DOHH2 (cell line): Measurements from ENCODE around the gene SPTAN1.

Experiments used
- H3F3A ChIP-seq: fragments of 200-600 bp; sonication (generic), shearing (Covaris generic); 2 replicates; pipeline ENCODE4 v1.6.0; 2016; ENCODE audit warnings: antibody characterized with exemption, mild to moderate bottlenecking; ENCODE audit not compliant: control insufficient read depth, insufficient read depth
- H3K27ac ChIP-seq: fragments of 200-600 bp; sonication (generic); 2 replicates; pipeline ENCODE4 v1.5.1; 2014; ENCODE audit warnings: low read depth, mild to moderate bottlenecking, low read length, moderate library complexity
- H3K27me3 ChIP-seq: fragments of 200-600 bp; sonication (generic); 2 replicates; pipeline ENCODE4 v1.6.1; 2014; ENCODE audit warnings: mild to moderate bottlenecking, low read length, mixed read lengths; ENCODE audit not compliant: control insufficient read depth
- H3K36me3 ChIP-seq: fragments of 200-600 bp; sonication (generic); 2 replicates; pipeline ENCODE4 v1.6.1; 2014; ENCODE audit warnings: mild to moderate bottlenecking, low read length, moderate library complexity, mixed read lengths; ENCODE audit not compliant: control insufficient read depth
- H3K4me1 ChIP-seq: fragments of 200-600 bp; sonication (generic); 2 replicates; pipeline ENCODE4 v1.6.1; 2014; ENCODE audit warnings: mild to moderate bottlenecking, low read length, mixed read lengths; ENCODE audit not compliant: control insufficient read depth
- H3K4me2 ChIP-seq: fragments of 200-600 bp; sonication (generic); 2 replicates; pipeline ENCODE4 v1.6.0; 2014; ENCODE audit warnings: mild to moderate bottlenecking, low read length, moderate library complexity
- H3K4me3 ChIP-seq: fragments of 200-600 bp; sonication (generic); 2 replicates; pipeline ENCODE4 v1.5.1; 2014; ENCODE audit warnings: mild to moderate bottlenecking, low read length, mixed read lengths
- H3K79me2 ChIP-seq: fragments of 200-600 bp; sonication (generic); 2 replicates; pipeline ENCODE4 v1.6.1; 2014; ENCODE audit warnings: mild to moderate bottlenecking, low read length, mixed read lengths; ENCODE audit not compliant: control insufficient read depth
- H3K9me2 ChIP-seq: fragments of 200-600 bp; sonication (generic); replicated peaks from 2 replicates; pipeline ENCODE4 v1.6.1; 2014; ENCODE audit warnings: mild to moderate bottlenecking, low read length, mixed read lengths; ENCODE audit not compliant: control insufficient read depth
- H3K9me3 ChIP-seq: fragments of 200-600 bp; sonication (generic); 2 replicates; pipeline ENCODE4 v1.6.1; 2014; ENCODE audit warnings: antibody characterized with exemption, low read length, mixed read lengths; ENCODE audit not compliant: control insufficient read depth, insufficient read depth
- H4K20me1 ChIP-seq: fragments of 200-600 bp; sonication (generic); 2 replicates; pipeline ENCODE4 v1.6.0; 2014; ENCODE audit warnings: low read depth, mild to moderate bottlenecking, antibody characterized with exemption, low read length, moderate library complexity; ENCODE audit not compliant: control insufficient read depth, insufficient read depth
- EZH2phosphoT487 ChIP-seq: fragments of 200-600 bp; sonication (generic); IDR thresholded peaks from 2 replicates; pipeline ENCODE4 v1.6.1; 2017; ENCODE audit warnings: borderline replicate concordance, mild to moderate bottlenecking, antibody characterized with exemption, low read length, moderate library complexity, mixed read lengths
- TF ChIP-seq, protein P1 (sequence below): fragments of 200-600 bp; sonication (generic); IDR thresholded peaks from one replicate; pipeline ENCODE4 v1.5.1; 2014; ENCODE audit warnings: antibody characterized with exemption, mild to moderate bottlenecking, low read depth, low read length; ENCODE audit not compliant: poor library complexity, severe bottlenecking

The SPTAN1 gene

DNA sequence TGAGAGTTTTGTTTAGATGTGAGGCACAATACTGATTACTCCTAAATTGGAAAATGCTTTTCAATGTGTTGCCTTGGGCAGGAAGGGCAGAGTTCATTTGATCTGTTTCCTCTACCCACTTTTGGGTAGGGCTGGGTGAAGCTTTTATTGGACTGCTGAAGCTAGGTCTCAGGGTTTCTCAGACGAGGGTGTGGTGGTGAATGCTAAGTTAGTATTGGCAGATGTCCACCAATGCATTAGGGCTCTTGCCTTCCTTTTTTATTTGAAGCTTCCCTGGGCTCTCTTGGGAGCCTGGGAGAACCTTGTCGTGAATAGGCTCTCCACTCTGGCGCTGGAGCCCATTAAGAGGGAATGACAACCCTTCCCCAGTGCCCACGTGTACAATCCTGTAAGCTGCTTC, 23.1 kb downstream of the SPTAN1 start:
- Histone ChIP-seq H3K36me3 (peaks cover 72% of the 10 kb centered on the region), H3K27ac (no peak overlapping the region), H3K4me2 (no peak overlapping the region), H3K4me3 (no peak overlapping the region), H3K9me3 (no peaks in the 10 kb centered on the region), H3K27me3 (no peaks in the 10 kb centered on the region), H3K79me2 (no peaks in the 10 kb centered on the region), H3K4me1 (no peaks in the 10 kb centered on the region), H3F3A (no peaks in the 10 kb centered on the region; the same call in 1 of the 2 replicates), H4K20me1 (no peaks in the 10 kb centered on the region), H3K9me2 (no peaks in the 10 kb centered on the region)
- TF ChIP-seq, protein P1, sequence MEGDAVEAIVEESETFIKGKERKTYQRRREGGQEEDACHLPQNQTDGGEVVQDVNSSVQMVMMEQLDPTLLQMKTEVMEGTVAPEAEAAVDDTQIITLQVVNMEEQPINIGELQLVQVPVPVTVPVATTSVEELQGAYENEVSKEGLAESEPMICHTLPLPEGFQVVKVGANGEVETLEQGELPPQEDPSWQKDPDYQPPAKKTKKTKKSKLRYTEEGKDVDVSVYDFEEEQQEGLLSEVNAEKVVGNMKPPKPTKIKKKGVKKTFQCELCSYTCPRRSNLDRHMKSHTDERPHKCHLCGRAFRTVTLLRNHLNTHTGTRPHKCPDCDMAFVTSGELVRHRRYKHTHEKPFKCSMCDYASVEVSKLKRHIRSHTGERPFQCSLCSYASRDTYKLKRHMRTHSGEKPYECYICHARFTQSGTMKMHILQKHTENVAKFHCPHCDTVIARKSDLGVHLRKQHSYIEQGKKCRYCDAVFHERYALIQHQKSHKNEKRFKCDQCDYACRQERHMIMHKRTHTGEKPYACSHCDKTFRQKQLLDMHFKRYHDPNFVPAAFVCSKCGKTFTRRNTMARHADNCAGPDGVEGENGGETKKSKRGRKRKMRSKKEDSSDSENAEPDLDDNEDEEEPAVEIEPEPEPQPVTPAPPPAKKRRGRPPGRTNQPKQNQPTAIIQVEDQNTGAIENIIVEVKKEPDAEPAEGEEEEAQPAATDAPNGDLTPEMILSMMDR = no peak
- TF ChIP-seq EZH2phosphoT487 = no peak

DNA sequence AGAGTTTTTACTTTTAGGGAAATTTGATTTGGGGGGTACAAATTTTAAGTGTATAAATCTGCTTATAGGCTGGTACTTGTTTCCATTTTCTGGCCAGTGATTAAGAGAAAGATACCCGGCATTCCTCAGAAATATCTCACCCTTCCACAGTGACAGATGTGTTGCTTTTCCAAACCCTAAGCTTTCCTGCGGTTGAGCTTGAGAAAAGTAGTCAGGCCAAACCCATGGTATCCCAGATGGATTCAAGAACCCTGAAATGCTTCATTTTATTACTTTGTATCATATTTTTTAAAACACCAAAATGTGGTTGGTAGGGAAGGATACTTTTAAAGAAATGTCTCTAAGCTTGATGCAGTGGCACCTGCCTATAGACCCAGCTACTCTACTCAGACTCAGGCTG, 23.5 kb downstream of the SPTAN1 start:
- Histone ChIP-seq H3K79me2 (no peaks in the 10 kb centered on the region), H3K4me2 (no peak overlapping the region), H3K4me3 (no peak overlapping the region), H3K27me3 (no peaks in the 10 kb centered on the region), H3K27ac (no peak overlapping the region), H3K36me3 (peaks cover 76% of the 10 kb centered on the region), H4K20me1 (no peaks in the 10 kb centered on the region), H3F3A (no peaks in the 10 kb centered on the region; the same call in 1 of the 2 replicates), H3K4me1 (no peaks in the 10 kb centered on the region), H3K9me3 (no peaks in the 10 kb centered on the region), H3K9me2 (no peaks in the 10 kb centered on the region)
- no peak for TF ChIP-seq EZH2phosphoT487
- TF ChIP-seq, protein P1 = no peak

DNA sequence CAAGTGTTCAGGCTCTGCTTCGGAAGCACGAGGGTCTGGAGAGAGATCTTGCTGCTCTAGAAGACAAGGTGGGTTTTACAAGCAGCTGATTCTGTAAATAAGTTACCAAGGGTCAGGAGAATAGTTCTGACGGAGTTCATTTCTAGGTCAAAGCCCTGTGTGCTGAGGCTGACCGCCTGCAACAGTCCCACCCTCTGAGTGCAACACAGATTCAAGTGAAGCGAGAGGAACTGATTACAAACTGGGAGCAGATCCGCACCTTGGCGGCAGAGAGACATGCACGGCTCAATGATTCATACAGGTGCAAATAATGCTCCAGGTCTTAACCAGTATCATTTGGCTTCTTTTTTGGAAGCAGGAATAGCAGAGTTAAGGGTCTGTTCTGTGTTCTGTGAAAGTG, 24.8 kb downstream of the SPTAN1 start:
- Histone ChIP-seq H3K9me3 (no peaks in the 10 kb centered on the region), H3K27ac (no peak overlapping the region), H3K9me2 (no peaks in the 10 kb centered on the region), H4K20me1 (no peaks in the 10 kb centered on the region), H3K27me3 (no peaks in the 10 kb centered on the region), H3F3A (no peaks in the 10 kb centered on the region; the same call in 1 of the 2 replicates), H3K4me2 (no peak overlapping the region), H3K79me2 (no peaks in the 10 kb centered on the region), H3K36me3 (peaks cover 87% of the 10 kb centered on the region), H3K4me3 (no peak overlapping the region), H3K4me1 (no peaks in the 10 kb centered on the region)
- TF ChIP-seq EZH2phosphoT487 = no peak
- TF ChIP-seq, protein P1 = no peak

DNA sequence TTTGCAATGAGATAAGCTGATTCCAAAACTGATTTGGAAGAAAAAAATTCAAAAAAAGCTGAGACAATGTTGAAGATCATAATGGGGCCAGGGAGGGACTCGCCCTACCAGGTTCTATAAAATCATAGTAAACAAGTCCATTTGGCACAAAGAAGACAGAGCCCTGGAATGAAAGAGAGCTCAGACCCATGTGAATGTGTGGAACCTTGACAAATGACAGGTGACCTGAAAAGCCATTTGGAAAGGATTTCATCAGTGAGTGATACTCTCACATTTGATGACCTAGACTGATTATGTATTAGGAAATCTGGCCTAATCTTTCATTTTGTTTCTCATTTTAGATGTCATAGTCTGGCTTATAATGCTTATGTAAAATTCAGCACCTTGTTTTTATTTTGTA, 26.8 kb downstream of the SPTAN1 start:
- peaks cover 96% of the 10 kb centered on the region for H3K36me3 ChIP-seq
- H3K9me2 ChIP-seq = no peaks in the 10 kb centered on the region
- no peaks in the 10 kb centered on the region for H3K4me1 ChIP-seq
- no peaks in the 10 kb centered on the region for H3K27me3 ChIP-seq
- H3K4me3 ChIP-seq = no peak overlapping the region
- H3K4me2 ChIP-seq = no peak overlapping the region
- no peak overlapping the region for H3K27ac ChIP-seq
- H4K20me1 ChIP-seq = no peaks in the 10 kb centered on the region
- H3K9me3 ChIP-seq = no peaks in the 10 kb centered on the region
- H3F3A ChIP-seq = no peaks in the 10 kb centered on the region; the same call in 1 of the 2 replicates
- TF ChIP-seq EZH2phosphoT487 = no peak
- TF ChIP-seq, protein P1 = no peak
- H3K79me2 ChIP-seq = no peaks in the 10 kb centered on the region
